GM13976 (cell line): ENCODE data around the gene SLC1A7.

Source experiments
- DNase-seq: peaks from one replicate; pipeline ENCODE4 v3.0.0; 2012; ENCODE audit warnings: low spot score
- in situ Hi-C: fragments of 300-500 bp; cut with MboI; formaldehyde crosslinking; loops from one replicate; pipeline ENCODE4 v1.12.0; 2022; ENCODE audit warnings: low sequenced_read_pairs, mixed read lengths, inconsistent platforms; ENCODE audit not compliant: unreplicated experiment
- TF ChIP-seq, protein P1 (sequence below): IDR thresholded peaks from 2 replicates; pipeline ENCODE4 v1.5.1; 2012; ENCODE audit warnings: borderline replicate concordance, mild to moderate bottlenecking; ENCODE audit not compliant: insufficient read depth; ENCODE audit errors: extremely low read depth, missing control alignments, control extremely low read depth

SLC1A7 gene

DNA sequence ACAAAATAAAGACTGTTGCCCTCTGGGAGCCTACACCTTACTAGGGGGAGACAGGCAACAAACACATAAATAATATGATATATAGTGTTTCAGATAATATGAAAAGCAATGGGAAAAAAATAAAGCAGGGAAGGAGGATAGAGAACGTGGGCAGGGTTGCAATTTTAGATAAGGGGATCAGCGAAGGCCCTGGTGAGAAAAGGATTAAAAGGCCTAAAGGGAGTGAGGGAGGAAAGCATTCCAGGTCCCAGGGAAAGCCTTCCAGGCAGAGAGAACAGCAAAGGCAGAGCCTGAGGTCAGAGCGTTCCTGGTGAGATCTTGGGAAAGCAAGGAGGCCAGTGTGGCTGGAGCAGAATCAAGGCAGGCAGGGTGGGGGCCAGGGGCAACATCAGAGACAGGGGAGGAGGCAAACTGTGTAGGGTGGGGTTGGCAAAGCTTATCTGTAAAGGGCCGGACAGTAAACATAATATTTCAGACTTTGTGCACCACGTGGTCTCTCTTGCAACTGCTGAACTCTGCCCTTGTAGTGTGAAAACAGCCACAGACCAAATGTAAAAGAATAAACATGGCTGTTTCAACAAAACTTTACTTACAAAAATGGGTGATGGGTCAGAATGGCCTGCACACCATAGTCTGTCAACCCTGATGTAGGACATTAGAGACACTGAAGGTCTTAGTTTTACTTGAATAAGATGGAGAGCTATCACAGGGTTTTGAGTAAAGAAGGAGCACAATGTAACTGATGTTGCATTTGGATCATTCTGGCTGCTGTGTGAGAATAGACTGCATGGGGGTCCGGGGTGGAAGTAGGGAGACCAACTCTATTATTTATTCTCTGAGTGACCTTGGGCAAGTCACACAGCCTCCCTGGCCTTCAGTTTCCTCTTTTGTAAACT lies 40.9 kb upstream of the SLC1A7 start:
- DNase-seq = no peak
- TF ChIP-seq, protein P1, sequence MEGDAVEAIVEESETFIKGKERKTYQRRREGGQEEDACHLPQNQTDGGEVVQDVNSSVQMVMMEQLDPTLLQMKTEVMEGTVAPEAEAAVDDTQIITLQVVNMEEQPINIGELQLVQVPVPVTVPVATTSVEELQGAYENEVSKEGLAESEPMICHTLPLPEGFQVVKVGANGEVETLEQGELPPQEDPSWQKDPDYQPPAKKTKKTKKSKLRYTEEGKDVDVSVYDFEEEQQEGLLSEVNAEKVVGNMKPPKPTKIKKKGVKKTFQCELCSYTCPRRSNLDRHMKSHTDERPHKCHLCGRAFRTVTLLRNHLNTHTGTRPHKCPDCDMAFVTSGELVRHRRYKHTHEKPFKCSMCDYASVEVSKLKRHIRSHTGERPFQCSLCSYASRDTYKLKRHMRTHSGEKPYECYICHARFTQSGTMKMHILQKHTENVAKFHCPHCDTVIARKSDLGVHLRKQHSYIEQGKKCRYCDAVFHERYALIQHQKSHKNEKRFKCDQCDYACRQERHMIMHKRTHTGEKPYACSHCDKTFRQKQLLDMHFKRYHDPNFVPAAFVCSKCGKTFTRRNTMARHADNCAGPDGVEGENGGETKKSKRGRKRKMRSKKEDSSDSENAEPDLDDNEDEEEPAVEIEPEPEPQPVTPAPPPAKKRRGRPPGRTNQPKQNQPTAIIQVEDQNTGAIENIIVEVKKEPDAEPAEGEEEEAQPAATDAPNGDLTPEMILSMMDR = no peak
- in situ Hi-C loops = loop anchor here (25.0 kb wide), 2 partner anchors 271 to 471 kb away; partner anchors contain the start of gene ECHDC2

DNA sequence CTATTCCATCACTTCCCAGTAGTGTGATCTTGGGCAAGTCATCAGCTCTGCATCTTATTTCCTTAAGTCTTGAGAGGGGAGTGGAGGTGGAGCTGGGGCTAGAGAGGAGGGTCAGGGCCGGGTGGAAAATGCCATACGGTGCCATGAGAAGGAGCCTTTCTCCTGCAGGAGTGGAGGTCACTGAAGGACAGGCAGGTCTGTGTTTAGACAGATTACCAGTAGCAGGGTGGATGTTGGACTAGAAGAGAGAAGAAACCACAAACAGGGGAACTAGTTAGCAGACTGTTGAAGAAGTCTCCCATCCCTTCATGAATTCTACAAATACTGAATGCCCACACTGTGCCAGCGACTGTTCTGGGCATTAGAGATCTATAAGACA lies 40.3 kb upstream of the SLC1A7 start:
- DNase-seq = no peak
- in situ Hi-C loops = loop anchor here (25.0 kb wide), 2 partner anchors 270 to 470 kb away; partner anchors contain the start of gene ECHDC2
- TF ChIP-seq, protein P1 = no peak

- TF ChIP-seq, protein P1 = peak; percentile 72
- in situ Hi-C loops = loop anchor here (25.0 kb wide), 2 partner anchors 270 to 470 kb away; partner anchors contain the start of gene ECHDC2
- DNase-seq = peak; percentile 79
Observed at GRCh38 chr1:53182111-53182593, 39.7 kb upstream of the SLC1A7 start.

DNA sequence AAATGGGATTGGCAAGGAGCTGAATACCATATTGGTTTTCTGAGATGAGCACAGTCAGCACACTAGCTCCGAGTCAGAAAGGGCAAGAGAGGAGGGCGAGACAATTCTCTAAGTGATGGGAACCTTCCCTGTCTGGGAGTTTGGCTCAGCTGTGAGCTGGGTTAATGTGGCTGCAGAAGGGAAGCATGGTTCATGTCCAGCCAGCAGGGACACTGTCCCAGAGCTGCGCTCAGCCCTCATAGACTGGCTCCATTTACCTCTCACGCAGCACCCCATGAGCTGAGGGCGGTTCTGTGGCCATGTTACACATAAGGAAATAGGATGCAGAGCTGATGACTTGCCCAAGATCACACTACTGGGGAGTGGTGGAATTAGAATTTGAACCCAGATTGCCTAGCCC lies 38.5 kb upstream of the SLC1A7 start:
- TF ChIP-seq, protein P1 = no peak
- in situ Hi-C loops = loop anchor here (25.0 kb wide), 2 partner anchors 269 to 469 kb away; partner anchors contain the start of gene ECHDC2
- no peak for DNase-seq

DNA sequence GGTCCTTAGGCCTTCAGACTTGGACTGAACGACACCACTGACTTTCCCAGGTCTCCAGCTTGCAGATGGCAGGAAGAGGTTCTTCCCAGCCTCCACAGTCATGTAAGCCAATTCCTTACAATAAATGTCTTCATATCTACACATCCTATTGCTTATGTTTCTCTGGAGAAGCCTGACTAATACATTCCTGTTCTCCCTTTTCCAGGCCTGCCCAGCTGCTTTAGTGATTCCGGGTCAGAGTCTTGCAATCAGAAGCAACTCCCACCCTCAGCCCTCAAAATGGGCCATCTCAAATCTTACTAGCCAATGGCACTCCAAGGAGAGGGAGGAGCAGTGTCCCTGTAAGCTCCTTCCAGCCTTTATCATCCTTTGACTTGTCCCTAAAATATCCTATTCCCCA lies 37.8 kb upstream of the SLC1A7 start:
- TF ChIP-seq, protein P1 = no peak
- no peak for DNase-seq
- in situ Hi-C loops = loop anchor here (25.0 kb wide), 2 partner anchors 268 to 468 kb away; partner anchors contain the start of gene ECHDC2

- TF ChIP-seq, protein P1 = no peak
- in situ Hi-C loops = loop anchor here (25.0 kb wide), 2 partner anchors 264 to 464 kb away; partner anchors contain the start of gene ECHDC2
- DNase-seq = no peak
Observed at GRCh38 chr1:53176452-53177208, 34.2 kb upstream of the SLC1A7 start.
